A673 (cell line): ENCODE measurements around the gene SUSD6. TPM values are rescaled to one million over a fixed set of nuclear protein-coding genes. Genes with fewer than 3 reads are reported as not detected.
"Not testable (repeated sequence)": the region's sequence is repeated elsewhere in the genome, so short reads cannot be mapped to it uniquely, and the experiment has no call there.

Experiments
- BruUV-seq: library from RNA; stranded (reverse); fragments of 400-500 nt; replicated peaks from 2 replicates; lab custom pipeline; 2021; lab: Mats Ljungman, UMichigan
- CTCF ChIA-PET: fragments of 300-600 bp; sonication (Branson Sonifier 250); formaldehyde crosslinking; loops from one replicate; lab custom pipeline; 2022; ENCODE audit warnings: antibody characterized with exemption; lab: Charles Lee
- POLR2A ChIA-PET: fragments of 300-600 bp; sonication (Branson Sonifier 250); formaldehyde crosslinking; loops from one replicate; lab custom pipeline; 2022; ENCODE audit warnings: antibody characterized with exemption; ENCODE audit not compliant: low non-redundant PET; lab: Charles Lee
- DNase-seq: peaks from one replicate; pipeline ENCODE4 v3.0.0-alpha.2; 2015; ENCODE audit warnings: low spot score
- H3K27ac ChIP-seq: fragments of 200-600 bp; sonication (generic); 2 replicates; pipeline ENCODE4 v1.5.1; 2016; ENCODE audit warnings: mixed run types, low read depth, mild to moderate bottlenecking, mixed read lengths, antibody characterized with exemption, low read length; ENCODE audit not compliant: poor library complexity, severe bottlenecking
- H3K27me3 ChIP-seq: fragments of 200-600 bp; sonication (generic); replicated peaks from 2 replicates; pipeline ENCODE4 v1.6.1; 2017; ENCODE audit warnings: mixed run types, low read depth, mild to moderate bottlenecking, mixed read lengths, antibody characterized with exemption, low read length; ENCODE audit not compliant: insufficient read depth, poor library complexity
- H3K36me3 ChIP-seq: fragments of 200-600 bp; sonication (generic); 2 replicates; pipeline ENCODE4 v1.6.1; 2016; ENCODE audit warnings: mixed run types, mild to moderate bottlenecking, mixed read lengths, antibody characterized with exemption, low read length; ENCODE audit not compliant: insufficient read depth, poor library complexity, severe bottlenecking
- H3K4me1 ChIP-seq: fragments of 200-600 bp; sonication (generic); 2 replicates; pipeline ENCODE4 v1.6.1; 2017; ENCODE audit warnings: mixed run types, mild to moderate bottlenecking, mixed read lengths, antibody characterized with exemption, low read length; ENCODE audit not compliant: insufficient read depth, poor library complexity, severe bottlenecking
- H3K4me3 ChIP-seq: fragments of 200-600 bp; sonication (generic); 2 replicates; pipeline ENCODE4 v1.5.1; 2016; ENCODE audit warnings: low read depth, mixed run types, mild to moderate bottlenecking, mixed read lengths, low read length; ENCODE audit not compliant: poor library complexity, severe bottlenecking
- H3K9me3 ChIP-seq: fragments of 200-600 bp; sonication (generic); 2 replicates; pipeline ENCODE4 v1.6.1; 2016; ENCODE audit warnings: mixed run types, low read depth, mild to moderate bottlenecking, mixed read lengths, antibody characterized with exemption, low read length; ENCODE audit not compliant: poor library complexity, severe bottlenecking
- CTCF ChIP-seq: fragments of 300-800, 200-600 bp; sonication (generic); conservative IDR thresholded peaks from 2 replicates; pipeline ENCODE4 v1.5.1; 2017; ENCODE audit warnings: low read depth, mild to moderate bottlenecking, antibody characterized with exemption, low read length, moderate library complexity, mixed read lengths
- EZH2 ChIP-seq: fragments of 200-600 bp; sonication (generic); IDR thresholded peaks from 2 replicates; pipeline ENCODE4 v1.6.1; 2017; ENCODE audit warnings: borderline replicate concordance, low read depth, mild to moderate bottlenecking, mixed read lengths, antibody characterized with exemption, low read length; ENCODE audit not compliant: poor library complexity, severe bottlenecking
- intact Hi-C: fragments of 100-400 bp; cut with micrococcal nuclease; formaldehyde crosslinking; loops from one replicate; pipeline ENCODE4 v1.10.0; 2022; ENCODE audit not compliant: unreplicated experiment
- total RNA-seq: library from RNA; stranded (reverse); gene quantifications from 2 replicates; pipeline ENCODE4 v1.2.3, GENCODE V29; 2021

SUSD6 gene
- total RNA-seq, 1 experiment from 2014 or later: 9.2 TPM

GRCh38 chr14:69727860-69728259 is 116.5 kb downstream of the SUSD6 start:
- no peaks in the 10 kb centered on the region for H3K36me3 ChIP-seq
- peaks cover 3% of the 10 kb centered on the region for H3K4me1 ChIP-seq
- H3K9me3 ChIP-seq: no peaks in the 10 kb centered on the region
- ChIA-PET POLR2A (no interaction called here), CTCF (interaction anchor here (0.7 to 1.2 kb wide), 2 partner anchors 148 to 185 kb away, joined by 3 read pairs; no protein-coding TSS in a partner anchor)
- no TSS peak for BruUV-seq
- TF ChIP-seq CTCF (no peak), EZH2 (no peak)
- DNase-seq: no peak
- no peak overlapping the region for H3K4me3 ChIP-seq
- H3K27me3 ChIP-seq: no peaks in the 10 kb centered on the region
- intact Hi-C loops: loop anchor here (1.0 to 10.0 kb wide), 2 partner anchors 143 to 483 kb away; no protein-coding TSS in a partner anchor
- no peak overlapping the region for H3K27ac ChIP-seq

GRCh38 chr14:69731919-69732598 is 120.7 kb downstream of the SUSD6 start:
- H3K27me3 ChIP-seq, DNase-seq, H3K36me3 ChIP-seq, intact Hi-C loops, H3K27ac ChIP-seq, H3K4me1 ChIP-seq, H3K4me3 ChIP-seq, BruUV-seq, H3K9me3 ChIP-seq, POLR2A ChIA-PET: not testable (repeated sequence)
- CTCF ChIA-PET: interaction anchor here (0.7 kb wide), 1 partner anchor 296 kb away, joined by 3 read pairs; no protein-coding TSS in a partner anchor

- not testable (repeated sequence) for H3K4me3 ChIP-seq
Observed at GRCh38 chr14:69736405-69736804, 125.0 kb downstream of the SUSD6 start.

GRCh38 chr14:69741055-69741454 is 129.7 kb downstream of the SUSD6 start:
- Histone ChIP-seq H3K4me1 (no peaks in the 10 kb centered on the region), H3K27ac (no peak overlapping the region), H3K4me3 (no peak overlapping the region), H3K36me3 (no peaks in the 10 kb centered on the region), H3K9me3 (peaks cover 14% of the 10 kb centered on the region), H3K27me3 (no peaks in the 10 kb centered on the region)
- BruUV-seq: no TSS peak
- intact Hi-C loops: no loop called here
- ChIA-PET POLR2A (no interaction called here), CTCF (no interaction called here)
- DNase-seq: no peak
- TF ChIP-seq CTCF: no peak
- no peak for TF ChIP-seq EZH2

More at GRCh38 chr14:69736405-69736804, 125.0 kb downstream of the SUSD6 start:
- H3K9me3 ChIP-seq, BruUV-seq, H3K36me3 ChIP-seq, H3K27ac ChIP-seq, DNase-seq, POLR2A ChIA-PET, H3K4me1 ChIP-seq, H3K27me3 ChIP-seq, CTCF ChIA-PET, intact Hi-C loops: not testable (repeated sequence)
